AG04450 (cell line): ENCODE measurements around the gene FAM20A. TPM values are rescaled to one million over a fixed set of nuclear protein-coding genes. Genes with fewer than 3 reads are reported as not detected.

ENCODE experiments used
- CTCF ChIA-PET: fragments of 300-600, 350-600 bp; formaldehyde crosslinking; extraction: SDS; loops from one replicate; lab custom pipeline; 2022; ENCODE audit warnings: antibody characterized with exemption, inconsistent platforms; lab: Charles Lee
- POLR2A ChIA-PET: fragments of 350-600 bp; formaldehyde crosslinking; extraction: SDS; loops from one replicate; lab custom pipeline; 2021; ENCODE audit warnings: antibody characterized with exemption, inconsistent platforms; lab: Yijun Ruan, JAX
- DNase-seq: peaks from one replicate; pipeline ENCODE4 v3.0.0-alpha.2; 2011; ENCODE audit warnings: low read depth, low spot score
- H3K27ac ChIP-seq: one replicate; pipeline ENCODE4 v1.5.1; 2012; ENCODE audit warnings: low read depth, low read length, control low read depth
- H3K27me3 ChIP-seq: one replicate; pipeline ENCODE4 v1.6.0; 2012; ENCODE audit warnings: low read length; ENCODE audit not compliant: control insufficient read depth, insufficient read depth
- H3K4me3 ChIP-seq: 2 replicates; pipeline ENCODE4 v1.5.1; 2011; ENCODE audit warnings: mild to moderate bottlenecking, low read depth, low read length, control low read depth
- H3K9me3 ChIP-seq: 2 replicates; pipeline ENCODE4 v1.5.1; 2012; ENCODE audit warnings: low read length; ENCODE audit not compliant: control insufficient read depth, insufficient read depth
- CTCF ChIP-seq: IDR thresholded peaks from 2 replicates; pipeline ENCODE4 v1.5.1; 2011; ENCODE audit warnings: low read depth, low read length, control low read depth, inconsistent platforms
- polyA plus RNA-seq: library from polyadenylated mRNA; depleted of rRNA; stranded (reverse); fragments of >200 nt; gene quantifications from 2 replicates; pipeline ENCODE4 v1.2.3, GENCODE V29; 2011

FAM20A gene
- polyA plus RNA-seq, 1 experiment: not detected

- H3K4me3 ChIP-seq: peak overlapping the region; percentile 97
- CTCF ChIA-PET: interaction anchor here (1.2 kb wide), 1 partner anchor 51 kb away, joined by 3 read pairs; no protein-coding TSS in a partner anchor
- POLR2A ChIA-PET: no interaction called here
- no peak overlapping the region for H3K27ac ChIP-seq
- H3K9me3 ChIP-seq: 0 out of 2 replicates have a peak, but pooled peaks cover 5% of the 10 kb centered on the region
- H3K27me3 ChIP-seq: no peaks in the 10 kb centered on the region
- TF ChIP-seq CTCF: no peak
- no peak for DNase-seq
Observed at GRCh38 chr17:68514831-68515635, 86.1 kb downstream of the FAM20A start.

- no peaks in the 10 kb centered on the region for H3K27me3 ChIP-seq
- H3K4me3 ChIP-seq: peak overlapping the region; percentile 97
- H3K9me3 ChIP-seq: 0 out of 2 replicates have a peak, but pooled peaks cover 5% of the 10 kb centered on the region
- no peak overlapping the region for H3K27ac ChIP-seq
- CTCF ChIA-PET: interaction anchor here (0.6 kb wide), 1 partner anchor 118 kb away, joined by 3 read pairs; no protein-coding TSS in a partner anchor
- DNase-seq: no peak
- TF ChIP-seq CTCF: no peak
- POLR2A ChIA-PET: no interaction called here
Observed at GRCh38 chr17:68513932-68514331, 87.2 kb downstream of the FAM20A start.

GRCh38 chr17:68512960-68513474, 88.2 kb downstream of the FAM20A start:
- no peak for TF ChIP-seq CTCF
- CTCF ChIA-PET: interaction anchor here (0.9 to 1.0 kb wide), 2 partner anchors 11 to 21 kb away, joined by 4 to 5 read pairs; no protein-coding TSS in a partner anchor
- H3K27me3 ChIP-seq: no peaks in the 10 kb centered on the region
- DNase-seq: no peak
- peak overlapping the region; percentile 85 for H3K27ac ChIP-seq
- 0 out of 2 replicates have a peak, but pooled peaks cover 2% of the 10 kb centered on the region for H3K9me3 ChIP-seq
- peak overlapping the region; percentile 97 for H3K4me3 ChIP-seq
- POLR2A ChIA-PET: interaction anchor here (0.9 to 1.1 kb wide), 3 partner anchors 17 to 22 kb away, joined by 3 to 5 read pairs (median 3); no protein-coding TSS in a partner anchor

- DNase-seq: peak; percentile 81
- POLR2A ChIA-PET: interaction anchor here (0.9 to 1.1 kb wide), 4 partner anchors 16 to 55 kb away, joined by 3 to 5 read pairs (median 3); partner anchors contain the start of gene WIPI1
- peak within 1 kb of the TSS; percentile 97 for H3K4me3 ChIP-seq
- TF ChIP-seq CTCF: no peak
- no peaks in the 10 kb centered on the region for H3K27me3 ChIP-seq
- CTCF ChIA-PET: interaction anchor here (0.9 to 1.0 kb wide), 2 partner anchors 11 to 22 kb away, joined by 4 to 5 read pairs; no protein-coding TSS in a partner anchor
- no peaks in the 10 kb centered on the region for H3K9me3 ChIP-seq
- H3K27ac ChIP-seq: peak within 1 kb of the TSS; percentile 95
Observed at GRCh38 chr17:68512247-68512959, 88.8 kb downstream of the FAM20A start, which contains the start of gene PRKAR1A. Gene PRKAR1A (plus strand): TSS chr17:68512430. CDS start chr17:68515400, 2,970 bp downstream.
